Measurements from ENCODE around the gene TIMP2.
"Not testable (repeated sequence)": the region's sequence is repeated elsewhere in the genome, so short reads cannot be mapped to it uniquely, and the experiment has no call there.

TIMP2 gene

DNA sequence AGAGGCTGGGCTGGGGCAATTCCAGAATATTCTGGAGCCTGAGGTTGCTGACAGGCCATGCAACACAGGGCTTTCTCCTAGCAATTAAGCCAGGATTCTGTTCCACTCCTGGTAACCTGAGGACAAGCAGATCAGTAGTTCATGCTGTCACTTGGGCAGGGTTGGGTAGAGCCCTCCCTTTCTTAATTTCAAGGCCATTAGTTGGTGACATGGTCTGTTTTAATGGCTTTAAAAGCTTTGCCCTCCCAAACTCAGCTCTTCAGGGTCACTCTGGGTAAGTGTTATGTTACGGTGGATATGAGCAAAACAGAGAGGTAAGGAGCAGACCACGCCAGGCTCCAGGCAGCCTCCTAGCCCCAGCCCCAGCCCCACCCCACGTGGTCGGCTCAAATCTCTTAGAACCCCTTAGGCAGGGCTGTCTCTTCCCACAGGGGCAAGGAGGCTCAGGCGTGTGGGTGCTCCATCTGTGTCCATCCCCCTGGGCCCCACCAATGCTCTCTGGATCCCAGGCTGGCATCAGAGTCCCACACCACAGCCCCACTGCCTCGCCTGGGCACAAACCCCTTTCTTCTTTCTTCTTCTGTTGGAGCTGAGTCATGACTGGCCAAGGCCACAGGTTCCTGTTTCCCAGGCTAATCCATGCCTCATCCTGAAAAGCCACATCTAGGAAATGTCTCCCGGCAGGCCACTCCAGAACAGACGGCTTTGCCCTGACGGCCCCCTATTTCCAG, 49.7 kb downstream of the TIMP2 start:
- Histone ChIP-seq H3K4me1 (ENCODE audit: control insufficient read depth, insufficient read depth, low read length) (peaks cover 8% of the 10 kb centered on the region), H3K27ac (ENCODE audit: low read depth, low read length) (no peak overlapping the region), H3K9ac (ENCODE audit: low read depth, low read length) (no peak overlapping the region), H3K9me3 (ENCODE audit: control insufficient read depth, insufficient read depth, low read length) (no peaks in the 10 kb centered on the region), H3K27me3 (ENCODE audit: control insufficient read depth, insufficient read depth, low read length) (no peaks in the 10 kb centered on the region), H3K36me3 (ENCODE audit: control insufficient read depth, insufficient read depth, low read length) (peaks cover 16% of the 10 kb centered on the region; the same call in 1 of the 2 replicates), H3K4me3 (ENCODE audit: low read depth, low read length) (no peak overlapping the region)

DNA sequence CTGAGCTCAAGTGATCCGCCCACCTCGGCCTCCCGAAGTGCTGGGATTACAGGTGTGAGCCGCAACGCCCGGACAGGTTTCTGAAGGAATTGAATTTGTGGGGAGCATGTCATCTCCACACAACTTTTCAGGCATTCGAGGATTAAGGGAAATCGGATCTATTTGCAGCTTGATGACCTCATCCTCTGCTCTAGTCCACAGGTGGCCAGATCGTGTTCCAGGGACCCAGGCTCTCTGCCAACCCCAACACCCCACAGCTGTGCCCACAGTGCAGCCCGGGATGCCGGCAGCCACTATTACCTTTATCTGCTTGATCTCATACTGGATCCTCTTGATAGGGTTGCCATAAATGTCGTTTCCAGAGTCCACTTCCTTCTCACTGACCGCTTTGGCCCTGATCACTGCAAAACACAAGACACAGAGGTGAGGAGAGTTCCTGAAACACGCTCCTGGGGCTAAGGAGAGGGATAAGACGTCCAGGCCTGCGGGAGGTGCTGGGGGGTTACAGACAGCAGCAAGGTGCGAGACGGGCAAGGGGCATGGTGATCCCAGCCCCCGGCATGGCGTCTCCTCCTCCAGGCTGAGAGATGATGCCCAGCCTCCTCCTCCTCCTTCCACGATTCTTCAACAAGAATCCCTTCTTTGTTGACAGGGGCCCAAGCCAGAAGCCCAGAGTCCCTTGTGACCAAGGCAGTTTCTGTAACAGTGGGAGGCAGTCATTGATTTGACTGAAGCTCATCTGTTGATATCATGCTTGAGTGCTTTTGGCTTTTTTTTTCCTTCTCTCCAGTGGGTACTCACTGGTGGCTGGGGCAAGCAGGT, 51.5 kb downstream of the TIMP2 start:
- H3K4me1 ChIP-seq (ENCODE audit: control insufficient read depth, insufficient read depth, low read length) = no peaks in the 10 kb centered on the region
- no peaks in the 10 kb centered on the region for H3K27me3 ChIP-seq (ENCODE audit: control insufficient read depth, insufficient read depth, low read length)
- no peak overlapping the region for H3K27ac ChIP-seq (ENCODE audit: low read depth, low read length)
- no peak overlapping the region for H3K9ac ChIP-seq (ENCODE audit: low read depth, low read length)
- no peaks in the 10 kb centered on the region for H3K9me3 ChIP-seq (ENCODE audit: control insufficient read depth, insufficient read depth, low read length)
- no peak overlapping the region for H3K4me3 ChIP-seq (ENCODE audit: low read depth, low read length)
- peaks cover 26% of the 10 kb centered on the region for H3K36me3 ChIP-seq (ENCODE audit: control insufficient read depth, insufficient read depth, low read length)

DNA sequence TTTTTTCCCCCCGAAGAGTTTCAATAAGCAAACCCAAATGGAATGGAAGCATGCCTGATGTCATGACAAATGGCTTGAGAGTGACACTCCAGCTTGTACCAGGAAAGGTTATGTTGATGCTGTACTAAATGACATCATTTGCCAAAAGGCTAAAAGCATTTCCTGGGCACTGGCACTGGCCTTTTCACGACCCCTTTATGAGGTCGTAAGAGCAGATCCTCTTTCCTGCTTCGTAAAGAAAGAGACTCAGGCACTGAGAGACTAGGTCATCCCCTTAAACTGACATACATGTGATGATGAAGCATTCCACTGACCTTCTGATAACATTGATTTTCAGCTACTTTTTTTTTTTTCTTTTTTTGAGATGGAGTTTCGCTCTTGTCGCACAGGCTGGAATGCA, 52.7 kb downstream of the TIMP2 start:
- H3K4me1 ChIP-seq (ENCODE audit: control insufficient read depth, insufficient read depth, low read length) = no peaks in the 10 kb centered on the region
- no peak overlapping the region for H3K9ac ChIP-seq (ENCODE audit: low read depth, low read length)
- H3K27ac ChIP-seq (ENCODE audit: low read depth, low read length) = no peak overlapping the region
- H3K9me3 ChIP-seq (ENCODE audit: control insufficient read depth, insufficient read depth, low read length) = no peaks in the 10 kb centered on the region
- H3K27me3 ChIP-seq (ENCODE audit: control insufficient read depth, insufficient read depth, low read length) = no peaks in the 10 kb centered on the region
- no peak overlapping the region for H3K4me3 ChIP-seq (ENCODE audit: low read depth, low read length)
- H3K36me3 ChIP-seq (ENCODE audit: control insufficient read depth, insufficient read depth, low read length) = peaks cover 25% of the 10 kb centered on the region

DNA sequence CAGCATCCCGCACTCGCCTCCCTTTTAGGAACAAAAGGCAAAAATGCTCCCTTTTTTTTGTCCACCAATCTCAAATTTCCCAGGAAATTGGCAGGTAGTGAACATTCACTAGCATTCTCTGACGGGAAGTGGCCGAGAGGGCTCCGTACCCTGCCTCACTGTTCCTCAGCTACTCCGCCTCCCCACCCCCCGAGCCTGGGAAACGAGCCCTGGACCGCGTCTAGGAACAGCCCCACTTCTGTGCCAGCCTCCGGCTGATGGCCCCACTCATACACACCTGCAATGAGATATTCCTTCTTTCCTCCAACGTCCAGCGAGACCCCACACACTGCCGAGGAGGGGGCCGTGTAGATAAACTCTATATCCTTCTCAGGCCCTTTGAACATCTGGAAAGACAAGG, 54.6 kb downstream of the TIMP2 start:
- Histone ChIP-seq H3K36me3 (ENCODE audit: control insufficient read depth, insufficient read depth, low read length) (peaks cover 25% of the 10 kb centered on the region), H3K4me1 (ENCODE audit: control insufficient read depth, insufficient read depth, low read length) (no peaks in the 10 kb centered on the region), H3K27ac (ENCODE audit: low read depth, low read length) (no peak overlapping the region)

DNA sequence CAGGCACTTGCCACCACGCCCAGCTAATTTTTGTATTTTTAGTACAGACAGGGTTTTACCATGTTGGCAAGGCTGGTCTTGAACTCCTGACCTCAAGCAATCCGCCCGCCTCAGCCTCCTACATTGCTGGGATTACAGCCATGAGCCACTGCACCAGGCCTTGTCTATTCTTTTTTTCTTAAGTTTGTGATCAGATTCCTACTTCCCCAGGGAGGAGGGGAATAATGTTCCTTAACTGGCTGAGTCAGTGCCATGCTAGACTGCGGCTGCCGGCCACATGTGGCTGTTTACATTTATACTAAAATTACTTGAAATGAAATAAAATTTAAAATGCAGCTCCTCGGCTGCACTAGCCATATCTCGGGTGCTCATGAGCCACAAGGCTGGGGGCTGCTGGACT, 56.8 kb downstream of the TIMP2 start:
- no peaks in the 10 kb centered on the region for H3K4me1 ChIP-seq (ENCODE audit: control insufficient read depth, insufficient read depth, low read length)
- no peak overlapping the region for H3K4me3 ChIP-seq (ENCODE audit: low read depth, low read length)
- H3K9ac ChIP-seq (ENCODE audit: low read depth, low read length) = no peak overlapping the region
- H3K27ac ChIP-seq (ENCODE audit: low read depth, low read length) = no peak overlapping the region
- no peaks in the 10 kb centered on the region for H3K9me3 ChIP-seq (ENCODE audit: control insufficient read depth, insufficient read depth, low read length)
- peaks cover 24% of the 10 kb centered on the region for H3K36me3 ChIP-seq (ENCODE audit: control insufficient read depth, insufficient read depth, low read length)
- no peaks in the 10 kb centered on the region for H3K27me3 ChIP-seq (ENCODE audit: control insufficient read depth, insufficient read depth, low read length)

More for the DNA sequence above, 54.6 kb downstream of the TIMP2 start:
- Histone ChIP-seq H3K9me3 (ENCODE audit: control insufficient read depth, insufficient read depth, low read length) (no peaks in the 10 kb centered on the region), H3K27me3 (ENCODE audit: control insufficient read depth, insufficient read depth, low read length) (no peaks in the 10 kb centered on the region), H3K9ac (ENCODE audit: low read depth, low read length) (no peak overlapping the region), H3K4me3 (ENCODE audit: low read depth, low read length) (no peak overlapping the region)

DNA sequence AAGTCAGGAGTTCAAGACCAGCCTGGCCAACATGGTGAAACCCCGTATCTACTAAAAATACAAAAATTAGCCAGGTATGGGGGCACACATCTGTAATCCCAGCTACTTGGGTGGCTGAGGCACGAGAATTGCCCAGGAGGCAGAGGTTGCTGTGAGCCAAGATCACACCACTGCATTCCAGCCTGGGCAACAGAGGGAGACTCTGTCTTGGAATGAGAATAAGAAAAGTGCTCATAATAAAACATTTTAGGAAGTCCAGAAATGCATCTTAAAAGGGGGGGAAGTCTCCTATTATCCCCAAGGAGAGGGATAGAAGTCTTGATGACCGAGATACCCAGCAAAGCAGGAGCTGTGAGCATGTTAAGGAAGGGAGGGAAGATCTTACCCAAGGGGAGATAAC, 58.1 kb downstream of the TIMP2 start:
- H3K4me3 ChIP-seq (ENCODE audit: low read depth, low read length); H3K4me1 ChIP-seq (ENCODE audit: control insufficient read depth, insufficient read depth, low read length): not testable (repeated sequence)
- H3K36me3 ChIP-seq (ENCODE audit: control insufficient read depth, insufficient read depth, low read length) = peaks cover 15% of the 10 kb centered on the region

DNA sequence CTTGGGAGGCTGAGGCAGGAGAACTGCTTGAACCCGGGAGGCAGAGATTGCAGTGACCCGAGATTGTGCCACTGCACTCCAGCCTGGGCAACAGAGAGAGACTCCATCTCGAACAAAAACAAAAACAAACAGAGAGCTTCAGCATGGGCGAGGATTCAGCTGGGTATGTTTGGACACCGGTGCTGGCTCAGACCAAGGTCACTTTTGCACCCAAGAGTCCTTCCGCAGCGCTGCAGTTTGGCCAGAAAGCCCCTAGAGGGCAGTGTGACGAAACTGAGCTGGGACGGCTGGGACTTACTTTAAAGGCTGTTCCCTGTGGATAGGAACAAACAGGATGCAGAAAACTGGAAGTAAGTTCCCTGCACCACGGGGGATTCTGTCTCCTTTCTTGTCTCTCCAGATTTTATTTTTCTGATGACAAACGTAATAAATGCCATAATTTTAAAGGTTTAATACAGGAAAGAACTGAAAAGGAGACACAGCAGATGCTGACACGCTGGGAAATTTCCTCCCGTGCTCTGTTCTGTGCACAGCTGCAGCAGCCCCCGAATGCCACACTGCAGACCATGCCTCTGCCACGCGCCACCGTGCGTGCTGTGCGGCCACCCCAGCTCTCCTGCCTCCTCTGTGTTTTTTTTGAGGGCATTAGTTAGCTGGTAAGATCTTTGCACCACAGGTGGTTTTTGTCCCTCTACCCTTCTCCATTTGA, 59.4 kb downstream of the TIMP2 start:
- Histone ChIP-seq H3K9me3 (ENCODE audit: control insufficient read depth, insufficient read depth, low read length) (no peaks in the 10 kb centered on the region), H3K4me3 (ENCODE audit: low read depth, low read length) (no peak overlapping the region), H3K9ac (ENCODE audit: low read depth, low read length) (no peak overlapping the region), H3K36me3 (ENCODE audit: control insufficient read depth, insufficient read depth, low read length) (peaks cover 15% of the 10 kb centered on the region), H3K27me3 (ENCODE audit: control insufficient read depth, insufficient read depth, low read length) (no peaks in the 10 kb centered on the region), H3K4me1 (ENCODE audit: control insufficient read depth, insufficient read depth, low read length) (no peaks in the 10 kb centered on the region), H3K27ac (ENCODE audit: low read depth, low read length) (no peak overlapping the region)

More for the DNA sequence above, 58.1 kb downstream of the TIMP2 start:
- not testable (repeated sequence) for H3K9me3 ChIP-seq (ENCODE audit: control insufficient read depth, insufficient read depth, low read length); H3K27ac ChIP-seq (ENCODE audit: low read depth, low read length); H3K27me3 ChIP-seq (ENCODE audit: control insufficient read depth, insufficient read depth, low read length); H3K9ac ChIP-seq (ENCODE audit: low read depth, low read length)

DNA sequence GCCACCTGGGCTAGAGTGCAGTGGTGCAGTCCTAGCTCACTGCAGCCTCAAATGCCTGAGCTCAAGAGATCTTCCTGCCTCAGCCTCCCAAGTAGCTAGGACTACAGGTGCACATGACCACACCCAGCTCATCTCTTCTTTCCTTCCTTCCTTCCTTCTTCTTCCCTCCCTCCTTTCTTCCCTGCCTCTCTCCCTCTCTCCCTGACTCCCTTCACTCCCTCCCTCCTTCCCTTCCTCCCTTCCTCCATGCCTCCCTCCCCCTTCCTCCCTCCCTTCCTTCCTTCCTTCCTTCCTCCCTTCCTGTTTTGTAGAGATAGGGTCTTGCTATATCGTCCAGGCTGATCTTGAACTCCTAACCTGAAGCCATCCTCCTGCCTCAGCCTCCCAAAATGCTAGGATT, 61.1 kb downstream of the TIMP2 start:
- Histone ChIP-seq H3K36me3 (ENCODE audit: control insufficient read depth, insufficient read depth, low read length) (peaks cover 7% of the 10 kb centered on the region; the same call in 1 of the 2 replicates), H3K27ac (ENCODE audit: low read depth, low read length) (no peak overlapping the region), H3K9me3 (ENCODE audit: control insufficient read depth, insufficient read depth, low read length) (no peaks in the 10 kb centered on the region), H3K9ac (ENCODE audit: low read depth, low read length) (no peak overlapping the region), H3K4me1 (ENCODE audit: control insufficient read depth, insufficient read depth, low read length) (no peaks in the 10 kb centered on the region), H3K27me3 (ENCODE audit: control insufficient read depth, insufficient read depth, low read length) (no peaks in the 10 kb centered on the region), H3K4me3 (ENCODE audit: low read depth, low read length) (no peak overlapping the region)

DNA sequence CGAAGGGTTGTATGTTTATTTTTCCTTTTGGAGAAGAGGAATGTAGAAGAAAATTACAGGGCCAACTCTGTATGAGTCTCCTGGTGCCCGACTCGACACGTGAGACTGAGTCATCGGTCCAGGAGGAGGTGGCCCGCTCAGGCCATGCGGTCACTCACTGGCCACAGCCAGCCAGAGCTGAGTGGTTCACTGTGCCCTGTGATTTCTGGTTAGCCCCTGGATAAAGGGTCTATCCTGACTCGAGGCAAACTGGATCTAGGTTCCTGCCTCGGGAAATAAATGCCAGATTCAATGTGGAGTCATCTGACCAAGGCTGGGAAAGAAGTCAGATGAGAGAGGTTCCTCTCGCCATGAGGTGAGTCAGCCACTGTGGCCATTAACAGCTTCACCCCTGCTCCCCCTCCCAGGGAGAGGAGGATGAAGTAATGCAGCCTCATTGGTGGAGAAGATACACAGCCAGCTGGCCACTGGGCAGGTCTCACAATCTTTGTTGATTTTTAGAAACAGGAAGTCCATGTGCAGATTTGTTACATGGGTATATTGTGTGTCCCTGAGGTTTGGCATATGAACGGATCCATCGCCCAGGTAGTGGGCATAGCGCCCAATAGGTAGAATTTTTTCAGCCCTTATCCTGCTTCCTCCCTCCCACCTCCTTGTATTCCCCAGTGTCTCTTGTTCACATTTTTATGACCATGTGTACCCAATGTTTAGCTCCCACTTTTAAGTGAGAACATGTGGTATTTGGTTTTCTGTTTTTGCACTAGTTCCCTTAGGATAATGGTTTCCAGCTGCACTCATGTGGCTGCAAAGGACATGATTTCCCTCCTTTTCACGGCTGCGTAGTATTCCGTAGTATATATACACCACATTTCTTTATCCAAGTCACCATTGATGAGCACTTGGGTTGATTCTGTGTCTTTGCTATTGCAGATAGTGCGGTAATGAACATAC, 62.8 kb downstream of the TIMP2 start:
- Histone ChIP-seq H3K36me3 (ENCODE audit: control insufficient read depth, insufficient read depth, low read length) (0 out of 2 replicates have a peak, but pooled peaks cover 2% of the 10 kb centered on the region), H3K27me3 (ENCODE audit: control insufficient read depth, insufficient read depth, low read length) (no peaks in the 10 kb centered on the region), H3K4me3 (ENCODE audit: low read depth, low read length) (no peak overlapping the region), H3K4me1 (ENCODE audit: control insufficient read depth, insufficient read depth, low read length) (no peaks in the 10 kb centered on the region), H3K9ac (ENCODE audit: low read depth, low read length) (no peak overlapping the region), H3K27ac (ENCODE audit: low read depth, low read length) (no peak overlapping the region), H3K9me3 (ENCODE audit: control insufficient read depth, insufficient read depth, low read length) (no peaks in the 10 kb centered on the region)

DNA sequence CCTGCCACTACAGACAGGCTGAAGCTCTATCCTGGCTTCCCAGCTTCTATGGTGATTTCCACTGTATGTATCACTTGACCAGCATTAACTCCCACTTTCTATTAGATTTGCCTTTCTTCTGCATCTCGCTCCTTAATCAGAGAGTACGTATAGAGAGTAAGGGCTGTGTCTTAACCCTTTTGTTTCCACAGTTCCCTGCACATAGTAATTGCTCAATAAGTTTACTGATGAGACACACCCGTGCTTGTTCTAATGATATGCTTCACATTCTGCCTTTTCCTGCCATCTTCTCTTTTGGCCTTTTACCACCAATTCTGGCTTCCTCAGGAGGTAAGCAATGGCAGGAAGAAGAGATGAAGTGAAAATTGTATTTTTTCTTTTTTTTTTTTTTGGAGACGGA, 64.0 kb downstream of the TIMP2 start:
- H3K9ac ChIP-seq (ENCODE audit: low read depth, low read length) = no peak overlapping the region
- H3K27ac ChIP-seq (ENCODE audit: low read depth, low read length) = no peak overlapping the region

More for the DNA sequence above, 64.0 kb downstream of the TIMP2 start:
- no peaks in the 10 kb centered on the region for H3K9me3 ChIP-seq (ENCODE audit: control insufficient read depth, insufficient read depth, low read length)
- no peak overlapping the region for H3K4me3 ChIP-seq (ENCODE audit: low read depth, low read length)
- H3K27me3 ChIP-seq (ENCODE audit: control insufficient read depth, insufficient read depth, low read length) = no peaks in the 10 kb centered on the region
- 0 out of 2 replicates have a peak, but pooled peaks cover 5% of the 10 kb centered on the region for H3K36me3 ChIP-seq (ENCODE audit: control insufficient read depth, insufficient read depth, low read length)
- H3K4me1 ChIP-seq (ENCODE audit: control insufficient read depth, insufficient read depth, low read length) = no peaks in the 10 kb centered on the region

Measured in HUES48 (cell line).